Sigmoid colon (tissue), 4 donors: ENCODE measurements around the gene EFNA5.

ENCODE experiments used
- CTCF ChIP-seq, 4 experiments: fragments of 450-650 bp in 3 of 4; fragments of 200-600 bp in 1 of 4; IDR thresholded peaks; one replicate each; pipeline ENCODE4 v1.5.1; 2016 to 2019; ENCODE audit warnings: antibody characterized with exemption in 4 of 4, mild to moderate bottlenecking in 3 of 4, moderate library complexity in 2 of 4
- EP300 ChIP-seq, 4 donors: sonication (generic); formaldehyde crosslinking; IDR thresholded peaks; one replicate each; pipeline ENCODE4 v1.6.1; 2017; ENCODE audit warnings: antibody characterized with exemption in 4 of 4
- POLR2A ChIP-seq, 2 donors: fragments of 450-650 bp; IDR thresholded peaks; one replicate each; pipeline ENCODE4 v1.6.1; 2016; ENCODE audit warnings: antibody characterized with exemption in 2 of 2, mild to moderate bottlenecking in 2 of 2, moderate library complexity in 2 of 2
- POLR2AphosphoS5 ChIP-seq, 4 donors: sonication (generic); formaldehyde crosslinking; IDR thresholded peaks; one replicate each; pipeline ENCODE4 v1.6.1; 2017; ENCODE audit warnings: antibody characterized with exemption in 4 of 4

DNA sequence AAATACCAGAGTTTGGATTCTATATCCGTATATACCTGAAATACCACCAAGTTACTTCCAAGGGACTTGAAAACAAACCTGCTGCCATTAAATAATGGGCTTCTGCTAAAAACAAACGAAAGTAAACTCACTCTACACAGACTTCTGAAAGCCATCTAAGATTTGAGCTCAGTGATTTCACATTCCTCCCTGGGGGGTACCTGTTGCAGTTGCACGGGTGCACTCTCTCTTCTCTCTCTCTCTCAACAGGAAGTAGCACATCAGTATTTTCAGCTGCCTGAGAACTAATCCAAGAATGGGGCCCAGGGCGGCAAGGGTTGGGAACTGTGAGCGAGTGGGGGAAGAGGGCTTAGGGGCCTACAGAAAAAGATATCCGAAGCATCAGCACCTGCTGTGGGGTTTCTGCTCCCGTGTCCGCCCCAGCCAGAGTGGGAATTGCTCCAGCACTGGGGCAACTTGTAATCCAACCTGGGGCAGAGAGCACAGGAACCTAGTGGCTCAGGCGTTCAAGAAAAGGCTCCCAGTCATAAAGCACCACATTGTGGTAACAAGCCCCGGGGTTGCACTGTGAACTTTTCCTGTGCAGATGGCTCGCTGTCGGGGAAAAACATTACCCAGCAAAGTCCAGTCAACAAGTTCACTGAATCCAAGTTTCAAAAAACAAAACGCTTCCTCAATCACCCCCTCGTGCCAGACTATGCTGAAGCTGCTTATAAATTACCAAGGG lies 99.8 kb downstream of the EFNA5 start:
- TF ChIP-seq CTCF (IDR thresholded peaks at IDR 0.05) (no peak), POLR2AphosphoS5 (IDR thresholded peaks at IDR 0.05) (no peak), POLR2A (IDR thresholded peaks at IDR 0.05) (no peak), EP300 (IDR thresholded peaks at IDR 0.05) (no peak)
